Chondrocyte (in vitro differentiated cells): ENCODE measurements around the gene BAAT. TPM values are rescaled to one million over a fixed set of nuclear protein-coding genes. Genes with fewer than 3 reads are reported as not detected.
A peak's percentile ranks its signal among the peaks of the same experiment; 100 is the strongest.

Source experiments
- DNase-seq: peaks from one replicate; pipeline ENCODE4 v3.0.0; 2021; ENCODE audit warnings: mixed read lengths, low spot score
- H3K27ac Mint-ChIP-seq: one replicate; pipeline ENCODE4 v1.8.0; 2021; ENCODE audit warnings: mild to moderate bottlenecking, moderate library complexity, mixed read lengths; ENCODE audit not compliant: unreplicated experiment
- H3K27me3 Mint-ChIP-seq: 2 replicates; pipeline ENCODE4 v1.8.0; 2021; ENCODE audit warnings: low read depth, mixed read lengths
- H3K36me3 Mint-ChIP-seq: 2 replicates; pipeline ENCODE4 v1.8.0; 2021; ENCODE audit warnings: low read depth, mixed read lengths
- H3K4me1 Mint-ChIP-seq: 2 replicates; pipeline ENCODE4 v1.8.0; 2021; ENCODE audit warnings: low read depth, mild to moderate bottlenecking, mixed read lengths
- H3K4me3 Mint-ChIP-seq: one replicate; pipeline ENCODE4 v1.8.0; 2021; ENCODE audit warnings: mild to moderate bottlenecking, moderate library complexity, mixed read lengths; ENCODE audit not compliant: unreplicated experiment
- H3K9me3 Mint-ChIP-seq: 2 replicates; pipeline ENCODE4 v1.8.0; 2021; ENCODE audit warnings: low read depth, mixed read lengths
- total RNA-seq: library from RNA; stranded (reverse); gene quantifications from 3 replicates; pipeline ENCODE4 v1.2.1, GENCODE V29; 2021
- TF ChIP-seq, protein P1 (sequence below): fragments of 200-600 bp; sonication (generic); IDR thresholded peaks from 2 replicates; pipeline ENCODE4 v1.5.0; 2021; ENCODE audit warnings: antibody characterized with exemption, mild to moderate bottlenecking, moderate library complexity

Gene BAAT
- total RNA-seq, 1 donor from 2014 or later = 0.10 TPM

GRCh38 chr9:101387871-101388506 is 3.2 kb upstream of the BAAT start:
- Mint-ChIP-seq H3K36me3 (peaks cover 15% of the 10 kb centered on the region), H3K9me3 (peaks cover 18% of the 10 kb centered on the region), H3K4me3 (no peak overlapping the region), H3K27ac (no peak overlapping the region), H3K4me1 (peaks cover 10% of the 10 kb centered on the region), H3K27me3 (no peaks in the 10 kb centered on the region)
- TF ChIP-seq, protein P1, sequence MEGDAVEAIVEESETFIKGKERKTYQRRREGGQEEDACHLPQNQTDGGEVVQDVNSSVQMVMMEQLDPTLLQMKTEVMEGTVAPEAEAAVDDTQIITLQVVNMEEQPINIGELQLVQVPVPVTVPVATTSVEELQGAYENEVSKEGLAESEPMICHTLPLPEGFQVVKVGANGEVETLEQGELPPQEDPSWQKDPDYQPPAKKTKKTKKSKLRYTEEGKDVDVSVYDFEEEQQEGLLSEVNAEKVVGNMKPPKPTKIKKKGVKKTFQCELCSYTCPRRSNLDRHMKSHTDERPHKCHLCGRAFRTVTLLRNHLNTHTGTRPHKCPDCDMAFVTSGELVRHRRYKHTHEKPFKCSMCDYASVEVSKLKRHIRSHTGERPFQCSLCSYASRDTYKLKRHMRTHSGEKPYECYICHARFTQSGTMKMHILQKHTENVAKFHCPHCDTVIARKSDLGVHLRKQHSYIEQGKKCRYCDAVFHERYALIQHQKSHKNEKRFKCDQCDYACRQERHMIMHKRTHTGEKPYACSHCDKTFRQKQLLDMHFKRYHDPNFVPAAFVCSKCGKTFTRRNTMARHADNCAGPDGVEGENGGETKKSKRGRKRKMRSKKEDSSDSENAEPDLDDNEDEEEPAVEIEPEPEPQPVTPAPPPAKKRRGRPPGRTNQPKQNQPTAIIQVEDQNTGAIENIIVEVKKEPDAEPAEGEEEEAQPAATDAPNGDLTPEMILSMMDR = peak; percentile 79
- DNase-seq = no peak

DNA sequence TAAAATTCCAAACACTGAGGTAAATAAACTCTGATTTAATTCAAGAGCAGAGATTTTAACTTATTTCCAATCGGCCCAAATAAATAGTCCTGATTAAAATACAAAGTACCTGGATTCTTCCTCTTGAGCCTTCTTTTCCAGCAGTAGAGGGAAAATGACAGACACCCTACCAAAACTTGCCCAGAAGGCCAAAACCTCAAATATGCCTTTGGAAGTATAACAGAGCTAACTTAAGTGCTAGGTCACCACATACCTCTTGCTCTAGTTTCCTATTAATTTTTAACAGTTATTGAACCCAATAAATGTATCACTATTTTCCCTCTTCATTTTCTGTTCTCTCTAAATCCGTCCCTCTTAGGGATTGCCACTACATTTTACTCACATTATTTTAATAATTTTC is 1.4 kb downstream of the BAAT start:
- Mint-ChIP-seq H3K9me3 (peaks cover 19% of the 10 kb centered on the region), H3K36me3 (peaks cover 7% of the 10 kb centered on the region), H3K27ac (no peak overlapping the region), H3K27me3 (no peaks in the 10 kb centered on the region), H3K4me1 (peaks cover 5% of the 10 kb centered on the region), H3K4me3 (no peak overlapping the region)
- TF ChIP-seq, protein P1 = no peak
- DNase-seq = no peak

- no peaks in the 10 kb centered on the region for H3K4me1 Mint-ChIP-seq
- H3K9me3 Mint-ChIP-seq = peaks cover 26% of the 10 kb centered on the region
- no peak overlapping the region for H3K27ac Mint-ChIP-seq
- no peaks in the 10 kb centered on the region for H3K27me3 Mint-ChIP-seq
- TF ChIP-seq, protein P1 = no peak
- DNase-seq = no peak
- peaks cover 7% of the 10 kb centered on the region for H3K36me3 Mint-ChIP-seq
- H3K4me3 Mint-ChIP-seq = no peak overlapping the region
Measured at GRCh38 chr9:101381833-101382342, 2.9 kb downstream of the BAAT start.

GRCh38 chr9:101381118-101381517 is 3.7 kb downstream of the BAAT start:
- no peak overlapping the region for H3K4me3 Mint-ChIP-seq
- H3K4me1 Mint-ChIP-seq = peaks cover 7% of the 10 kb centered on the region
- peaks cover 24% of the 10 kb centered on the region for H3K9me3 Mint-ChIP-seq
- TF ChIP-seq, protein P1 = no peak
- no peaks in the 10 kb centered on the region for H3K27me3 Mint-ChIP-seq
- peaks cover 5% of the 10 kb centered on the region for H3K36me3 Mint-ChIP-seq
- H3K27ac Mint-ChIP-seq = no peak overlapping the region
- DNase-seq = no peak

- Mint-ChIP-seq H3K9me3 (peaks cover 20% of the 10 kb centered on the region), H3K4me3 (no peak overlapping the region), H3K27ac (no peak overlapping the region), H3K36me3 (peaks cover 5% of the 10 kb centered on the region), H3K27me3 (no peaks in the 10 kb centered on the region), H3K4me1 (peaks cover 11% of the 10 kb centered on the region)
- DNase-seq = no peak
- TF ChIP-seq, protein P1 = no peak
Measured at GRCh38 chr9:101380295-101380694, 4.5 kb downstream of the BAAT start.
